Transverse colon (tissue), 4 donors: ENCODE results near the gene XAGE1B. TPM values are rescaled to one million over a fixed set of nuclear protein-coding genes. Genes with fewer than 3 reads are reported as not detected.
"Not testable (repeated sequence)": the region's sequence is repeated elsewhere in the genome, so short reads cannot be mapped to it uniquely, and the experiment has no call there.

ENCODE experiments used
- DNase-seq: peaks from one replicate; pipeline ENCODE4 v3.0.0-alpha.2; 2019
- H3K27ac ChIP-seq, 4 donors: fragments of 200-600 bp; sonication (generic); 2 replicates each; pipeline ENCODE4 v1.5.1; 2016 to 2018; ENCODE audit warnings: inconsistent platforms in 4 of 4
- H3K27me3 ChIP-seq: fragments of 200-600 bp; sonication (generic); 2 replicates; pipeline ENCODE4 v1.5.1; 2017; ENCODE audit warnings: inconsistent platforms
- H3K36me3 ChIP-seq, 4 donors: fragments of 200-600 bp; sonication (generic); 2 replicates each; pipeline ENCODE4 v1.5.1; 2017 to 2019; ENCODE audit warnings: inconsistent platforms in 4 of 4
- H3K4me1 ChIP-seq, 4 donors: fragments of 200-600 bp; sonication (generic); 2 replicates each; pipeline ENCODE4 v1.5.1; 2017 to 2020; ENCODE audit warnings: inconsistent platforms in 4 of 4
- H3K4me3 ChIP-seq, 4 donors: fragments of 200-600 bp; sonication (generic); 1 replicate in 1 of 4; 2 replicates in 3 of 4; pipeline versions ENCODE4 v1.5.1 to v1.6.1; 2017 to 2019; ENCODE audit warnings: inconsistent platforms in 4 of 4
- H3K9me3 ChIP-seq, 2 donors: fragments of 200-600 bp; sonication (generic); 2 replicates each; pipeline ENCODE4 v1.5.1; 2017 to 2019; ENCODE audit warnings: inconsistent platforms in 2 of 2
- EP300 ChIP-seq: sonication (generic); formaldehyde crosslinking; IDR thresholded peaks from one replicate; pipeline ENCODE4 v1.6.1; 2017; ENCODE audit warnings: antibody characterized with exemption, low read depth
- POLR2A ChIP-seq: fragments of 450-650 bp; IDR thresholded peaks from one replicate; pipeline ENCODE4 v1.6.1; 2016; ENCODE audit warnings: antibody characterized with exemption, mild to moderate bottlenecking, moderate library complexity
- POLR2AphosphoS5 ChIP-seq, 3 donors: sonication (generic); formaldehyde crosslinking; IDR thresholded peaks; one replicate each; pipeline ENCODE4 v1.6.1; 2016; ENCODE audit warnings: antibody characterized with exemption in 3 of 3
- WGBS, 2 donors: methylation state at CpG; one replicate each; pipeline ENCODE4 v1.1.5; 2018; ENCODE audit warnings: low coverage in 1 of 2; 5-methylcytosine and 5-hydroxymethylcytosine counted together
- in situ Hi-C, 4 donors: fragments of 200-750 bp; cut with MboI; loops; one replicate each; pipeline versions ENCODE4 v1.15.0 to v1.15.1; 2017; ENCODE audit warnings: low sequenced_read_pairs in 3 of 4, low pct_ligation_motif_present in 1 of 4, low pct_unique_long_range_greater_than_20kb in 1 of 4
- intact Hi-C: fragments of 100-400 bp; cut with DNase I; formaldehyde crosslinking; loops from one replicate; pipeline ENCODE4 v1.15.1; 2023; ENCODE audit warnings: low total_unique reads
- small RNA-seq, 4 donors: library from RNA; depleted of rRNA; stranded (forward); fragments of <200 nt; gene quantifications; one replicate each; pipeline ENCODE3, GENCODE V24; 2016
- total RNA-seq, 4 donors: library from RNA; depleted of rRNA; stranded (reverse); fragments of >200 nt; gene quantifications; one replicate each; pipeline ENCODE4 v1.1.0, GENCODE V29; 2016
- TF ChIP-seq, protein P1 (sequence below), 5 experiments: fragments of 200-600 bp in 3 of 5; fragments of 450-650 bp in 2 of 5; sonication (generic) in 3 of 5; IDR thresholded peaks; 1 replicate in 2 of 5; 2 replicates in 3 of 5; pipeline ENCODE4 v1.5.1; 2016 to 2017; ENCODE audit warnings: antibody characterized with exemption in 5 of 5, inconsistent platforms in 3 of 5, mild to moderate bottlenecking in 2 of 5, moderate library complexity in 1 of 5

XAGE1B gene
- total RNA-seq, 4 donors from 2014 or later = not detected

DNA sequence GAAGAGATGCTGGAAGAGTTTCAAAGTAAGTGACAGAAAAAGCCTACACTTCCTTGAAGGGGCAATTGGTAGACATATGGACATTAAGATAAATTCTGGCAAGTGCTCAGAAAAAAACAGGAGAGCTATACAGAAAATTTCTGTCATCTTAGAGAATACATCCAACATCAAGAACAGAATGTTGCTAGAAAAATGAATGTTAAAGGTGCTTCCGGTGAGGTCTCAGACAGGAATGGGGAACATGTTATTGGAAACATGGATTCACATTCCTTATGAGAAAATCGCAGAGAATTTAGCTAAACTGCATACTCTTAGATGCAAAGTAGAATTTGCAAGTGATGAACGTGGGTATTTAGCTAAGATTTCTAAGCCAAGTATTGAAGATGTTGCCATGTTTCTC, 9.5 kb downstream of the XAGE1B start:
- no peaks in the 10 kb centered on the region for H3K36me3 ChIP-seq
- H3K27me3 ChIP-seq = no peaks in the 10 kb centered on the region
- H3K27ac ChIP-seq = no peak overlapping the region
- H3K9me3 ChIP-seq = no peaks in the 10 kb centered on the region
- intact Hi-C loops (no loop called here), in situ Hi-C loops (no loop called here)
- DNase-seq = no peak
- H3K4me1 ChIP-seq = no peaks in the 10 kb centered on the region
- WGBS, 2 donors = 70 to 73% methylated on average over 3 of the region's 3 CpGs
- no peak overlapping the region for H3K4me3 ChIP-seq
- TF ChIP-seq, protein P1, sequence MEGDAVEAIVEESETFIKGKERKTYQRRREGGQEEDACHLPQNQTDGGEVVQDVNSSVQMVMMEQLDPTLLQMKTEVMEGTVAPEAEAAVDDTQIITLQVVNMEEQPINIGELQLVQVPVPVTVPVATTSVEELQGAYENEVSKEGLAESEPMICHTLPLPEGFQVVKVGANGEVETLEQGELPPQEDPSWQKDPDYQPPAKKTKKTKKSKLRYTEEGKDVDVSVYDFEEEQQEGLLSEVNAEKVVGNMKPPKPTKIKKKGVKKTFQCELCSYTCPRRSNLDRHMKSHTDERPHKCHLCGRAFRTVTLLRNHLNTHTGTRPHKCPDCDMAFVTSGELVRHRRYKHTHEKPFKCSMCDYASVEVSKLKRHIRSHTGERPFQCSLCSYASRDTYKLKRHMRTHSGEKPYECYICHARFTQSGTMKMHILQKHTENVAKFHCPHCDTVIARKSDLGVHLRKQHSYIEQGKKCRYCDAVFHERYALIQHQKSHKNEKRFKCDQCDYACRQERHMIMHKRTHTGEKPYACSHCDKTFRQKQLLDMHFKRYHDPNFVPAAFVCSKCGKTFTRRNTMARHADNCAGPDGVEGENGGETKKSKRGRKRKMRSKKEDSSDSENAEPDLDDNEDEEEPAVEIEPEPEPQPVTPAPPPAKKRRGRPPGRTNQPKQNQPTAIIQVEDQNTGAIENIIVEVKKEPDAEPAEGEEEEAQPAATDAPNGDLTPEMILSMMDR (IDR thresholded peaks at IDR 0.05) = no peak
- TF ChIP-seq POLR2AphosphoS5 (IDR thresholded peaks at IDR 0.05) = no peak
- no peak for TF ChIP-seq POLR2A
- TF ChIP-seq EP300 = no peak

- H3K27ac ChIP-seq = no peak overlapping the region
- H3K36me3 ChIP-seq = no peaks in the 10 kb centered on the region
- WGBS, 2 donors = 78% methylated on average over 4 of the region's 4 CpGs; no CpG with 5 or more reads in 1 of the 2 donors
- TF ChIP-seq POLR2A (no peak), EP300 (no peak), POLR2AphosphoS5 (IDR thresholded peaks at IDR 0.05) (no peak)
- TF ChIP-seq, protein P1 (IDR thresholded peaks at IDR 0.05) = no peak
- H3K27me3 ChIP-seq = no peaks in the 10 kb centered on the region
- in situ Hi-C loops (no loop called here), intact Hi-C loops (no loop called here)
- no peaks in the 10 kb centered on the region for H3K9me3 ChIP-seq
- H3K4me3 ChIP-seq = no peak overlapping the region
- H3K4me1 ChIP-seq = no peaks in the 10 kb centered on the region
- DNase-seq = no peak
Measured at GRCh38 chrX:52504551-52504950, 12.3 kb downstream of the XAGE1B start.

GRCh38 chrX:52501362-52501761, 15.5 kb downstream of the XAGE1B start:
- H3K4me1 ChIP-seq, H3K27me3 ChIP-seq, DNase-seq, H3K9me3 ChIP-seq, H3K36me3 ChIP-seq, H3K27ac ChIP-seq, H3K4me3 ChIP-seq, in situ Hi-C loops, intact Hi-C loops: not testable (repeated sequence)
- no CpG with 5 or more reads among the region's 6 CpGs for WGBS, 2 donors

DNA sequence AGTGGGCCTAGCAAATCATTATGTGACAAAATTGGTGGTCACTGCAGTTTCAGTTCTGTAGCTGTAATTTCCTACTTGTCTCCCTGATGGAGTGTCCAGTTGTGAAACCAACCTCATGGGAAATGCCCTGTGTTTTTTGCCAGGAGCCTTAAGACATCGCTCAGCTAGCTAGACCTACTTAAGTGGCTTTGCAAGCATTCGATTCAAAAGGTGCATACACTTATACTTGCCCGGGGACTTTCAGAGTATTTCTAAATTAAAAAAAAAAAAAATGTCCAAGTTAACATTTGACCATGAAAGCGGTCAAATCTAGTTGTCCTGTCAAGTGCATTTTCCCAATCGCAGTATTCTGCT, 20.5 kb downstream of the XAGE1B start:
- H3K36me3 ChIP-seq, H3K4me1 ChIP-seq, intact Hi-C loops, H3K27ac ChIP-seq, H3K27me3 ChIP-seq, in situ Hi-C loops, DNase-seq, H3K9me3 ChIP-seq, H3K4me3 ChIP-seq: not testable (repeated sequence)
- WGBS, 2 donors = no CpG with 5 or more reads among the region's 5 CpGs

GRCh38 chrX:52495545-52496418, 21.1 kb downstream of the XAGE1B start, which contains the start of gene XAGE1A:
Gene XAGE1A (plus strand): TSS chrX:52495808. CDS start chrX:52497362, 1,554 bp downstream.
- H3K27ac ChIP-seq, H3K36me3 ChIP-seq, H3K4me3 ChIP-seq, H3K4me1 ChIP-seq, in situ Hi-C loops, DNase-seq, H3K27me3 ChIP-seq, H3K9me3 ChIP-seq, intact Hi-C loops: not testable (repeated sequence)
- WGBS, 2 donors = no CpG with 5 or more reads among the region's 41 CpGs

DNA sequence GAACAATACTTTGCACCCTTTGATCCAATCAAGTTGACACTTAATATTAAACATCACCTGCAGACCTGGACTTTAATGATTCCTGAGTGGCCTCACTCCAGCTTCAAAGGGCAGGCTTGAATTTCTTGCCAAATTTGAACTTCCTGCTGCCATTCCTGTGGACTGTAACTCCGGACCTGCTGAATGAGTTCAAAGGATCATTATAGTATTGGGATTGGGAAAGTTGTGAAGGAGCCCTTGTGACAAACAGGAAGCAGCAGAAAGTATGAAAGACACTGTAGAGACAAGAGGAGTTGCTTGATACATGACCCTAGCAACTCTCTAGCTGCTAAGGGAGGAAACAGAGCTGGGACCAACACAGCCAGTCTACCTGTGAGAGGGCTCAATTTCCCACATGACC, 45.6 kb downstream of the XAGE1B start:
- H3K27me3 ChIP-seq, H3K36me3 ChIP-seq, H3K9me3 ChIP-seq, in situ Hi-C loops, intact Hi-C loops, DNase-seq, H3K4me1 ChIP-seq, H3K4me3 ChIP-seq, H3K27ac ChIP-seq: not testable (repeated sequence)
- 24% methylated on average over 1 of the region's 1 CpG; no CpG with 5 or more reads in 1 of the 2 donors for WGBS, 2 donors

Small RNA genes lying within 50 kb of the gene (small RNA-seq; reads per million reads assigned to genes)
- gene BX510359.8 (0 reads per million in 4 donors), gene RBM22P7 (0 reads per million in 4 donors)

Other genes starting within 250 kb of the XAGE1B start
- gene XAGE2, start 148.0 kb downstream of the XAGE1B start, total RNA-seq = not detected
- gene XAGE1A, start 21.3 kb downstream of the XAGE1B start, total RNA-seq = not detected
- gene SSX7, start 137.8 kb upstream of the XAGE1B start, total RNA-seq = not detected
- gene SSX2, start 190.1 kb upstream of the XAGE1B start, total RNA-seq = not detected
- not detected for gene SSX2B, start 234.2 kb upstream of the XAGE1B start, total RNA-seq